Endodermal cell (in vitro differentiated cells): Measurements from ENCODE around the gene OR5L2. TPM values are rescaled to one million over a fixed set of nuclear protein-coding genes. Genes with fewer than 3 reads are reported as not detected.

Source experiments
- DNase-seq: peaks from one replicate; pipeline ENCODE4 v3.0.0-alpha.2; 2017
- H3K27ac ChIP-seq: 2 replicates; pipeline ENCODE4 v1.5.1; 2013; ENCODE audit warnings: mild to moderate bottlenecking, low read depth, low read length, moderate library complexity
- H3K27me3 ChIP-seq: 2 replicates; pipeline ENCODE4 v1.6.1; 2013; ENCODE audit warnings: mild to moderate bottlenecking, low read length, moderate library complexity; ENCODE audit not compliant: insufficient read depth, control insufficient read depth, poor library complexity, severe bottlenecking
- H3K36me3 ChIP-seq: 2 replicates; pipeline ENCODE4 v1.7.0; 2013; ENCODE audit warnings: mild to moderate bottlenecking, low read length, moderate library complexity; ENCODE audit not compliant: control insufficient read depth, insufficient read depth
- H3K4me1 ChIP-seq: one replicate; pipeline ENCODE4 v1.7.0; 2013; ENCODE audit warnings: low read length; ENCODE audit not compliant: control insufficient read depth, insufficient read depth
- H3K4me3 ChIP-seq: 2 replicates; pipeline ENCODE4 v1.5.1; 2013; ENCODE audit warnings: mild to moderate bottlenecking, low read length, moderate library complexity
- H3K9ac ChIP-seq: 2 replicates; pipeline ENCODE4 v1.6.1; 2013; ENCODE audit warnings: mild to moderate bottlenecking, low read length, moderate library complexity; ENCODE audit not compliant: poor library complexity, severe bottlenecking; ENCODE audit errors: extremely low read depth
- H3K9me3 ChIP-seq: 2 replicates; pipeline ENCODE4 v1.6.1; 2013; ENCODE audit warnings: mild to moderate bottlenecking, low read length, moderate library complexity; ENCODE audit not compliant: control insufficient read depth
- H3K27ac Mint-ChIP-seq: 2 replicates; pipeline ENCODE4 v1.8.0; 2020; ENCODE audit warnings: mixed read lengths
- H3K27me3 Mint-ChIP-seq: 2 replicates; pipeline ENCODE4 v1.8.0; 2021; ENCODE audit warnings: mild to moderate bottlenecking, mixed read lengths; ENCODE audit not compliant: insufficient read depth
- H3K36me3 Mint-ChIP-seq: 2 replicates; pipeline ENCODE4 v1.8.0; 2020; ENCODE audit warnings: low read depth, mixed read lengths
- H3K4me1 Mint-ChIP-seq: 2 replicates; pipeline ENCODE4 v1.8.0; 2020; ENCODE audit warnings: mixed read lengths
- H3K4me3 Mint-ChIP-seq: 2 replicates; pipeline ENCODE4 v1.8.0; 2020; ENCODE audit warnings: mild to moderate bottlenecking, moderate library complexity, mixed read lengths
- H3K9me3 Mint-ChIP-seq: 2 replicates; pipeline ENCODE4 v1.8.0; 2020; ENCODE audit warnings: mild to moderate bottlenecking, mixed read lengths
- WGBS, 2 experiments: methylation state at CpG; one replicate each; pipeline versions ENCODE4 v1.1.5 to v1.1.7; 2013; ENCODE audit warnings: missing lambda C conversion rate in 2 of 2, mixed read lengths in 1 of 2; ENCODE audit not compliant: insufficient coverage in 1 of 2, insufficient read length in 1 of 2; 5-methylcytosine and 5-hydroxymethylcytosine counted together
- total RNA-seq, 2 donors: library from RNA; stranded (reverse); fragmentation: NEBNext Ultra II Directional in 1 of 2; extraction: Animal tissue kit (Norgen Biotek cat#: 25700) in 1 of 2; gene quantifications; 2 replicates in 1 of 2; 3 replicates in 1 of 2; pipeline ENCODE4 v1.2.1, GENCODE V29; 2021
- TF ChIP-seq, protein P1 (sequence below): fragments of 200-600 bp; sonication (generic); conservative IDR thresholded peaks from 2 replicates; pipeline ENCODE4 v1.5.0; 2021; ENCODE audit warnings: antibody characterized with exemption, mild to moderate bottlenecking

The OR5L2 gene
- total RNA-seq, 2 donors from 2014 or later, result not detected

DNA sequence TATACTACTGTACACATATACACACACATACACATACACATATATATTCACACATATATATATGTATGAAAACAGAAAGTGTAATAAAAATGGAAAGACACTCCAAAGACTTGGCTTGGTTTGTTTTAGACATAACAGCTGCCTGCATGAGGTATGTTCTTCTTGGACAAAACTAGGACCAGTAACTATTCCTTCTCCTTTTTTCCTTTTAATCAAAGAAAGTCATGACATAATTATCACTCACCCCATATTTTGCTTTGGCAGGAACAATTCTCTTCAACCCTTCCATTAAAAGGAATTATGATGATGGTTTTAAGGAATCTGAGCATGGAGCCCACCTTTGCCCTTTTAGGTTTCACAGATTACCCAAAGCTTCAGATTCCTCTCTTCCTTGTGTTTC lies 31.8 kb upstream of the OR5L2 start, which contains the start of gene OR5D14:
TSS of gene OR5D14 (plus strand) at position 301 of the 400 bp plus-strand sequence. CDS start at position 301, 0 bp downstream.
- H3K36me3 Mint-ChIP-seq, result no peaks in the 10 kb centered on the region
- Histone ChIP-seq H3K9me3 (peaks cover 93% of the 10 kb centered on the region), H3K4me3 (peak within 1 kb of the TSS; percentile 23), H3K9ac (no peak within 1 kb of the TSS), H3K27me3 (no peaks in the 10 kb centered on the region), H3K4me1 (no peaks in the 10 kb centered on the region), H3K27ac (no peak within 1 kb of the TSS), H3K36me3 (no peaks in the 10 kb centered on the region)
- H3K4me3 Mint-ChIP-seq, result no peak within 1 kb of the TSS
- no peaks in the 10 kb centered on the region for H3K4me1 Mint-ChIP-seq
- no peak within 1 kb of the TSS for H3K27ac Mint-ChIP-seq
- H3K27me3 Mint-ChIP-seq, result no peaks in the 10 kb centered on the region
- peaks cover 71% of the 10 kb centered on the region for H3K9me3 Mint-ChIP-seq
- DNase-seq, result no peak
- TF ChIP-seq, protein P1, sequence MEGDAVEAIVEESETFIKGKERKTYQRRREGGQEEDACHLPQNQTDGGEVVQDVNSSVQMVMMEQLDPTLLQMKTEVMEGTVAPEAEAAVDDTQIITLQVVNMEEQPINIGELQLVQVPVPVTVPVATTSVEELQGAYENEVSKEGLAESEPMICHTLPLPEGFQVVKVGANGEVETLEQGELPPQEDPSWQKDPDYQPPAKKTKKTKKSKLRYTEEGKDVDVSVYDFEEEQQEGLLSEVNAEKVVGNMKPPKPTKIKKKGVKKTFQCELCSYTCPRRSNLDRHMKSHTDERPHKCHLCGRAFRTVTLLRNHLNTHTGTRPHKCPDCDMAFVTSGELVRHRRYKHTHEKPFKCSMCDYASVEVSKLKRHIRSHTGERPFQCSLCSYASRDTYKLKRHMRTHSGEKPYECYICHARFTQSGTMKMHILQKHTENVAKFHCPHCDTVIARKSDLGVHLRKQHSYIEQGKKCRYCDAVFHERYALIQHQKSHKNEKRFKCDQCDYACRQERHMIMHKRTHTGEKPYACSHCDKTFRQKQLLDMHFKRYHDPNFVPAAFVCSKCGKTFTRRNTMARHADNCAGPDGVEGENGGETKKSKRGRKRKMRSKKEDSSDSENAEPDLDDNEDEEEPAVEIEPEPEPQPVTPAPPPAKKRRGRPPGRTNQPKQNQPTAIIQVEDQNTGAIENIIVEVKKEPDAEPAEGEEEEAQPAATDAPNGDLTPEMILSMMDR, result no peak

DNA sequence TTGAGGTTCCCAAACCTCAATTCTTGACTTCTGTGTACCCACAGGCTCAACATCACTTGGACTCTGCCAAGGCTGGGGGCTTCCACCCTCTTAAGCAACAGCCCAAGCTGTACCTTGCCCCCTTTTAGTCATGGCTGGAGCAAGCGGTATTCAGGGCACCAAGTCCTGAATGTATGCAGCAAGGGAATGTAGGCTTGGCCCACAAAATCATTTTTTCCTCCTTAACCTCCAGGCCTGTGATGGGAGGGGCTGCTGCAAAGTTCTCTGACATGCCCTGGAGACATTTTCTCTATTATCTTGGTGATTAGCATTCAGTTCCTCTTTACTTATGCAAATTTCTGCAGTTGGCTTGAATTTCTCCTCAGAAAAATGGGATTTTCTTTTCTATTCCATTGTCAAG lies 20.8 kb upstream of the OR5L2 start:
- H3K9ac ChIP-seq, result no peak overlapping the region
- H3K9me3 Mint-ChIP-seq, result peaks cover 74% of the 10 kb centered on the region
- no peaks in the 10 kb centered on the region for H3K4me1 ChIP-seq
- no peaks in the 10 kb centered on the region for H3K36me3 ChIP-seq
- WGBS, 2 experiments, result 85% methylated on average over 1 of the region's 1 CpG; no CpG with 5 or more reads in 1 of the 2 experiments
- H3K36me3 Mint-ChIP-seq, result no peaks in the 10 kb centered on the region
- no peak for DNase-seq
- peaks cover 74% of the 10 kb centered on the region for H3K9me3 ChIP-seq
- H3K27me3 ChIP-seq, result no peaks in the 10 kb centered on the region
- H3K4me3 ChIP-seq, result no peak overlapping the region
- H3K27ac ChIP-seq, result no peak overlapping the region
- no peaks in the 10 kb centered on the region for H3K4me1 Mint-ChIP-seq
- H3K27me3 Mint-ChIP-seq, result no peaks in the 10 kb centered on the region
- H3K27ac Mint-ChIP-seq, result no peak overlapping the region
- no peak overlapping the region for H3K4me3 Mint-ChIP-seq
- TF ChIP-seq, protein P1, result no peak

DNA sequence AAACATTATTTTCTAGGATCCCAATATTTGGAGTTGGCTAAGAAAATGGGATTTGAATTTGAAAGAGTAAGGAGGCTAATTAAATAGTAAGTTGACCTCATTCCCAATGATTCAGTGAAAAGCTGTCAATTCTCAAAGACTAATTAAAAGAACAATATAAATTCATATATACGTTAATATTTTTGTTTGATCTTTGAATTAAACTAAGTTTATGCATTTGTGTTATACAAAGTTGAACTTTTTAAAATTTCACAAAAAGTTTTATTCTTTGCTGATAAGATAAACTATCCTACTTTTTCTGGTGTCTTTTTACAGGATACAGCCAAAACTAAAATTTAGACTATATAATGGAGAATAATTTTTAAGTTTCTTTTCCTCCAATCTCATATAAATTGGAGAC lies 16.0 kb upstream of the OR5L2 start, which contains the start of gene OR5L1:
TSS of gene OR5L1 (plus strand) at position 301 of the 400 bp plus-strand sequence. CDS start 100 bp downstream, outside the sequence.
- Histone ChIP-seq H3K27ac (no peak within 1 kb of the TSS), H3K9ac (no peak within 1 kb of the TSS), H3K4me1 (no peaks in the 10 kb centered on the region), H3K27me3 (no peaks in the 10 kb centered on the region), H3K9me3 (peaks cover 79% of the 10 kb centered on the region), H3K4me3 (no peak within 1 kb of the TSS), H3K36me3 (no peaks in the 10 kb centered on the region)
- WGBS, 2 experiments, result no CpG with 5 or more reads among the region's 1 CpG
- TF ChIP-seq, protein P1, result no peak
- Mint-ChIP-seq H3K27ac (no peak within 1 kb of the TSS), H3K4me1 (no peaks in the 10 kb centered on the region), H3K9me3 (peaks cover 79% of the 10 kb centered on the region), H3K36me3 (no peaks in the 10 kb centered on the region), H3K27me3 (no peaks in the 10 kb centered on the region), H3K4me3 (no peak within 1 kb of the TSS)
- no peak for DNase-seq
